KG1 (cell line): ENCODE measurements around the gene GH2.

Experiments
- DNase-seq: peaks from one replicate; lab custom pipeline; 2025; lab: John Stamatoyannopoulos, UW

GH2 gene

GRCh38 chr17:63840591-63841349 lies 41.0 kb downstream of the GH2 start:
- DNase-seq: no peak

GRCh38 chr17:63838631-63839171 lies 43.0 kb downstream of the GH2 start:
- no peak for DNase-seq

GRCh38 chr17:63837962-63838600 lies 43.7 kb downstream of the GH2 start:
- no peak for DNase-seq

GRCh38 chr17:63837480-63837879 lies 44.3 kb downstream of the GH2 start:
- DNase-seq: no peak

GRCh38 chr17:63836811-63837210 lies 44.9 kb downstream of the GH2 start:
- DNase-seq: no peak

GRCh38 chr17:63835167-63835720 lies 46.5 kb downstream of the GH2 start:
- DNase-seq: no peak

GRCh38 chr17:63834431-63835166 lies 47.1 kb downstream of the GH2 start:
- DNase-seq: peak; percentile 32

- DNase-seq: no peak
Measured at GRCh38 chr17:63833741-63834373, 47.9 kb downstream of the GH2 start.

- no peak for DNase-seq
Measured at GRCh38 chr17:63833026-63833740, 48.6 kb downstream of the GH2 start.

GRCh38 chr17:63832455-63832854 lies 49.3 kb downstream of the GH2 start:
- no peak for DNase-seq

- no peak for DNase-seq
Measured at GRCh38 chr17:63832014-63832413, 49.7 kb downstream of the GH2 start.

GRCh38 chr17:63831505-63831904 lies 50.2 kb downstream of the GH2 start:
- no peak for DNase-seq

GRCh38 chr17:63830904-63831491 lies 50.7 kb downstream of the GH2 start:
- no peak for DNase-seq

- DNase-seq: no peak
Measured at GRCh38 chr17:63830278-63830677, 51.5 kb downstream of the GH2 start.
